Tibial nerve (tissue), 4 donors: ENCODE measurements around the gene NBEA. TPM values are rescaled to one million over a fixed set of nuclear protein-coding genes. Genes with fewer than 3 reads are reported as not detected.
"Not testable (repeated sequence)": the region's sequence is repeated elsewhere in the genome, so short reads cannot be mapped to it uniquely, and the experiment has no call there.

ENCODE experiments used
- DNase-seq, 2 donors: peaks; one replicate each; pipeline ENCODE4 v3.0.0-alpha.2; 2019; ENCODE audit warnings: low spot score in 2 of 2
- H3K27ac ChIP-seq, 4 donors: fragments of 200-600 bp; sonication (generic) in 3 of 4; one replicate each; pipeline ENCODE4 v1.5.1; 2017 to 2019; ENCODE audit warnings: mild to moderate bottlenecking in 1 of 4
- H3K27me3 ChIP-seq, 2 donors: fragments of 200-600 bp; sonication (generic) in 1 of 2; one replicate each; pipeline versions ENCODE4 v1.5.1 to v1.6.0; 2017 to 2019
- H3K36me3 ChIP-seq, 3 donors: fragments of 200-600 bp; sonication (generic); one replicate each; pipeline ENCODE4 v1.5.1; 2018 to 2019
- H3K4me1 ChIP-seq, 4 donors: fragments of 200-600 bp; sonication (generic) in 3 of 4; one replicate each; pipeline ENCODE4 v1.5.1; 2017 to 2019
- H3K4me3 ChIP-seq, 4 donors: fragments of 200-600 bp; sonication (generic) in 3 of 4; one replicate each; pipeline ENCODE4 v1.5.1; 2017 to 2019; ENCODE audit warnings: mild to moderate bottlenecking in 1 of 4, moderate library complexity in 1 of 4
- H3K9me3 ChIP-seq, 4 donors: fragments of 200-600 bp; sonication (generic) in 3 of 4; one replicate each; pipeline ENCODE4 v1.5.1; 2017 to 2019
- CTCF ChIP-seq, 5 experiments: fragments of 200-600 bp in 3 of 5; fragments of 450-650 bp in 2 of 5; sonication (generic) in 3 of 5; IDR thresholded peaks; one replicate each; pipeline ENCODE4 v1.5.1; 2016 to 2019; ENCODE audit warnings: antibody characterized with exemption in 5 of 5, mild to moderate bottlenecking in 3 of 5, moderate library complexity in 2 of 5
- EP300 ChIP-seq, 2 donors: sonication (generic); formaldehyde crosslinking; IDR thresholded peaks; one replicate each; pipeline ENCODE4 v1.6.1; 2017; ENCODE audit warnings: antibody characterized with exemption in 2 of 2, mild to moderate bottlenecking in 1 of 2
- POLR2A ChIP-seq, 2 donors: fragments of 450-650 bp; IDR thresholded peaks; one replicate each; pipeline ENCODE4 v1.6.1; 2017; ENCODE audit warnings: antibody characterized with exemption in 2 of 2, mild to moderate bottlenecking in 2 of 2, moderate library complexity in 2 of 2
- WGBS, 2 donors: methylation state at CpG; one replicate each; pipeline ENCODE4 v1.1.5; 2018; 5-methylcytosine and 5-hydroxymethylcytosine counted together
- total RNA-seq, 4 donors: library from RNA; depleted of rRNA; stranded (reverse); fragments of >200 nt; gene quantifications; one replicate each; pipeline ENCODE4 v1.1.0, GENCODE V29; 2016

The NBEA gene
- total RNA-seq, 4 donors from 2014 or later = 9.0 to 11.9 (median 10.5) TPM

- WGBS, 2 donors = 88 to 93% methylated on average over 6 of the region's 6 CpGs
- no peaks in the 10 kb centered on the region for H3K4me1 ChIP-seq
- H3K27ac ChIP-seq = no peak overlapping the region
- H3K9me3 ChIP-seq = no peaks in the 10 kb centered on the region
- DNase-seq = no peak
- no peak overlapping the region for H3K4me3 ChIP-seq
- H3K36me3 ChIP-seq = no peaks in the 10 kb centered on the region
- no peaks in the 10 kb centered on the region for H3K27me3 ChIP-seq
- TF ChIP-seq EP300 (IDR thresholded peaks at IDR 0.05) = no peak
- TF ChIP-seq POLR2A (IDR thresholded peaks at IDR 0.05) = no peak
- no peak for TF ChIP-seq CTCF (IDR thresholded peaks at IDR 0.05)
Observed at GRCh38 chr13:35057858-35058257, 115.8 kb downstream of the NBEA start.

GRCh38 chr13:35058585-35058984 is 116.5 kb downstream of the NBEA start:
- H3K4me1 ChIP-seq, H3K4me3 ChIP-seq, H3K27ac ChIP-seq, H3K36me3 ChIP-seq, DNase-seq, H3K27me3 ChIP-seq, H3K9me3 ChIP-seq: not testable (repeated sequence)
- WGBS, 2 donors = 88 to 93% methylated on average over 3 of the region's 3 CpGs

GRCh38 chr13:35086667-35087066 is 144.6 kb downstream of the NBEA start:
- Histone ChIP-seq H3K36me3 (no peaks in the 10 kb centered on the region), H3K27ac (no peak overlapping the region), H3K4me3 (no peak overlapping the region), H3K4me1 (no peaks in the 10 kb centered on the region), H3K27me3 (no peaks in the 10 kb centered on the region), H3K9me3 (peaks cover 0 to 5% (median 0%) of the 10 kb centered on the region in 4 donors)
- no peak for TF ChIP-seq CTCF (IDR thresholded peaks at IDR 0.05)
- no peak for TF ChIP-seq POLR2A (IDR thresholded peaks at IDR 0.05)
- no peak for TF ChIP-seq EP300 (IDR thresholded peaks at IDR 0.05)
- DNase-seq = no peak
- 79 to 89% methylated on average over 2 of the region's 2 CpGs for WGBS, 2 donors

- no peaks in the 10 kb centered on the region for H3K27me3 ChIP-seq
- H3K36me3 ChIP-seq = no peaks in the 10 kb centered on the region
- TF ChIP-seq CTCF (IDR thresholded peaks at IDR 0.05) (no peak), EP300 (IDR thresholded peaks at IDR 0.05) (no peak), POLR2A (IDR thresholded peaks at IDR 0.05) (no peak)
- peaks cover 0 to 5% (median 0%) of the 10 kb centered on the region in 4 donors for H3K9me3 ChIP-seq
- no peak overlapping the region for H3K27ac ChIP-seq
- no peak for DNase-seq
- H3K4me3 ChIP-seq = no peak overlapping the region
- whole genome bisulfite sequencing, 2 donors = 91 to 93% methylated on average over 4 of the region's 4 CpGs
- H3K4me1 ChIP-seq = no peaks in the 10 kb centered on the region
Observed at GRCh38 chr13:35092251-35092650, 150.2 kb downstream of the NBEA start.

GRCh38 chr13:35092751-35093150 is 150.7 kb downstream of the NBEA start:
- no peak overlapping the region for H3K27ac ChIP-seq
- WGBS, 2 donors = 64 to 68% methylated on average over 2 of the region's 2 CpGs

More at GRCh38 chr13:35092751-35093150, 150.7 kb downstream of the NBEA start:
- Histone ChIP-seq H3K9me3 (peaks cover 0 to 5% (median 0%) of the 10 kb centered on the region in 4 donors), H3K4me1 (no peaks in the 10 kb centered on the region), H3K4me3 (no peak overlapping the region), H3K27me3 (no peaks in the 10 kb centered on the region), H3K36me3 (no peaks in the 10 kb centered on the region)
- no peak for DNase-seq
- TF ChIP-seq CTCF (IDR thresholded peaks at IDR 0.05) (no peak), EP300 (IDR thresholded peaks at IDR 0.05) (no peak), POLR2A (IDR thresholded peaks at IDR 0.05) (no peak)
